ENCODE measurements around the gene GDA.
"Not testable (repeated sequence)": the region's sequence is repeated elsewhere in the genome, so short reads cannot be mapped to it uniquely, and the experiment has no call there.

GDA gene

GRCh38 chr9:72278959-72279358, 129.7 kb downstream of the GDA start:
- DNase-seq (ENCODE audit: low read depth in 2 of 2) = no peak

DNA sequence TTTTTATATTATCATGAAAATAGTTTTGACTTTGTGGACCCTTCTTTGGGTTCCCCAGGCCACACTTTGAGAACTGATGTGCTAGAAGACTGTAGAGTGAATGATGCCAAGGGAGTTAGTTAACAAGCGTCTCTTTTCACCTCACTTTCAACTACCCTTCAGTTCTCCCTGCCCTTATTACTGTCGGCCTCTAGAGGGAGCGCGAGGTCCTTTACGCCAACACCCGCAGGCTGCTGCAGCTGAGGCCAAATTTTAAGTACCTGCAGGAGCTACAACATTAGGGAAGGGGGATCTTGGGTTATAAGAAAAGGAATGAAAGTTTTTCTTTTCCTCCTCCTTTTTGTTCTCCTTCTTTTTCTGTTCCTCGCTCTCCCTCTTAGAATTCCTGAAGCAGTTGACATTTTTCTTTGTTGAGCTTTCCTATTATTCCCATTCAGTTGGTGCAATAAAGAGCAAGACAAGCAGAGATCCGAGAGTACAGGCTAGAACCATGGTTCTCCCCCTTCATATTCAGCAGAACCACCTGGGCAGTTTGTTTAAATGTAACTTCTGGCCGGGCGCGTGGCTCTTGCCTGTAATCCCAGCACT, 131.8 kb downstream of the GDA start:
- DNase-seq (ENCODE audit: low read depth in 2 of 2) = peak; percentile 33 to 39

GRCh38 chr9:72289401-72289800, 140.2 kb downstream of the GDA start:
- no peak for DNase-seq (ENCODE audit: low read depth in 2 of 2)

- no peak for DNase-seq (ENCODE audit: low read depth in 2 of 2)
Observed at GRCh38 chr9:72290311-72290710, 141.1 kb downstream of the GDA start.

DNA sequence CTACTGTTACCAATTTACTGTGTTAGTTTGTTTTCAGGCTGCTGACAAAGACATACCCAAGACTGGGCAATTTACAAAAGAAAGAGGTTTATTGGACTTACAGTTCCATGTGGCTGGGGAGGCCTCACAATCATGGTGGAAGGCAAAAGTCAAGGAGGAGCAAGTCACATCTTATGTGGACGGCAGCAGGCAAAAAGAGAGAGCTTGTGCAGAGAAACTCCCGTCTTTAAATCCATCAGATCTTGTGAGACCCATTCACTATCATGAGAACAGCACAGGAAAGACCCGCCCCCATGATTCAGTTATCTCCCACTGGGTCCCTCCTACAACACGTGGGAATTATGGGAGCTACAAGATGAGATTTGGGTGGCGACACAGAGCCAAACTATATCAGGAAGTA, 142.3 kb downstream of the GDA start:
- not testable (repeated sequence) for DNase-seq (ENCODE audit: low read depth in 2 of 2)

DNA sequence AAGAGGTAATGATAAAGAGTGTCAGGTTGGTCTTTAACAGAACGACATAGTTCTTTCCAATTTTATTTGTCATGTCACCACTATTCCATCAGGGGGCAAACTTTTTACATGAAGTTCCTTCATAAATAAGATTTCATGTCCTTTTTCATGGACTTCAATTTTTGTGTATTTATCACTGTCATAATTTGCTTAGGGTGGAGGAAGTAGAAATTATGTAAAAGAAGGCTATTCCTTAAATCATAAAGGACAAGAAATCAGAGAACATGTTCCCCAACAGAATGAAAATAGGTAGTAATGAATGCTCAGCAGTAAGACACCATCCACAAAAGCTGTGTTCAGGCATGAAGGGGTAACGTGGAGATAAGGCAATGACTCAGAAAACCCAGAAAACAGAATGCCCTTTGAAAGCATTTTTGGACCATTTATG, 143.0 kb downstream of the GDA start:
- DNase-seq (ENCODE audit: low read depth in 2 of 2) = no peak

DNA sequence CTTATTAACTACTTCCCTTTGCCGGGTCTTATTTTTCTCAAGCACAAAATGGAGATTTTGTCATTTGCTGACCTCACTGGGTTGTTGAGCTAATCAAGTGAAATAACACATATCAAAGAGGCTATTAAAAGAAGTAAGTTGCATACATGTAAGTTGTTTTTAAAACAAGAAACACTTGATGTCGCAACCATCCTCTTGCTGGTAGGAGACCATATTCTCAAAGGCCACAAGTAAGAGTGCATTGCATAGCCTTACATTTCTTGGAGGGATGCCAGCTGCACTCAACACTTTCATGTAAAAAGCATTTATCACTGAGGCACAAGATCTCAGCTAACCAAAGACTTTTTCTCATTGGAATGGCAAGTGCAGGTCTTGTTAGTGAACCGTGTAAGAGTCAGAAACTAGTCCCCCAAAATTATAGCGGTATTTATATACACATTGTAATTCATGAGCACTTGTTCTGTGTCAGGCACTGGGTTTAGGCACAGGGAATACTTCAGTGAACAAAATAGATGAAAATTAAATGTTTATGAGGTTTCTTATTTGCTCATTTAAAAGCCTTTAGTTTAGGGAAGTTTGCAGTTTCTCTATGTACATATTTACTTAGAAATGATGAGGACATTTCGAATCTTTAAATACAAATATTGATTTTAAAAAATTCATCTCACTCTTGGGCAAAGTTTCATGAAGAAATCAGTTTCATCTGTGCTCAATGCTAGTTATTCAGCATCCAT, 143.8 kb downstream of the GDA start:
- DNase-seq (ENCODE audit: low read depth in 2 of 2) = no peak

DNA sequence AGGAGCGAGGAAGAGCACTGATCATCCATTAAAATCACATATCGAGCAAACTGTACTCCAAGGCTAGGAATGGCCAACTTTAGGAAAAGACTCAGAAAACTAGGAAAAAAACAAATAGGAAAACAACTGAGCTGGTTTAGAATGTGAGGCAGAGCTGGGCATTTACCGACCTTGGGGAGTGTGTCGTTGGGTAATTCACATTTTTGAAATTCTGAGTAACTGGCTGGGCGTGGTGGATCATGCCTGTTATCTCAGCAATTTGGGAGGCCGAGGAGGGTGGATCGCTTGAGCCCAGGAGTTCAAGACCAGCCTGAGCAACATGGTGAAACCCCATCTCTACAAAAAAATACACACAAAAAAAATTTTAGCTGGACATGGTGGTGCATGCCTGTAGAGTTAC, 145.7 kb downstream of the GDA start:
- DNase-seq (ENCODE audit: low read depth in 2 of 2) = no peak

DNA sequence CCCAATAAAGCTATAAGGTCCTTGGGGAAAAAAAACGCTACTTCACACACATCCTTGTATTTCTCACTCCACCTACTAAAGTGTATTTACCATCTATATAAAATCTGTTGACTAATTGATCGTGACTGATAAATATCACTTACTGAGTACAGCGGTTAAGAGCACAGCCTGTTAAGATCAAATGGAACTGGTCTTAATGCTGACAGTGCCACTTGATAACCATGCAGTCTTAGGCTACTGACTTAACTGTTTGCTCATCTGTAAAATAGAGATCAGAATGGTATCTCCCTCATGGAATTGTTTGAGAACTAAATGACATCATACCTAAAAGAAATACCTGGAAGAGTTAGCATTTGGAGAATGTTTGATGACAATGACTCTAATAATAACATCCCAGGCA, 148.3 kb downstream of the GDA start:
- DNase-seq (ENCODE audit: low read depth in 2 of 2) = no peak

DNA sequence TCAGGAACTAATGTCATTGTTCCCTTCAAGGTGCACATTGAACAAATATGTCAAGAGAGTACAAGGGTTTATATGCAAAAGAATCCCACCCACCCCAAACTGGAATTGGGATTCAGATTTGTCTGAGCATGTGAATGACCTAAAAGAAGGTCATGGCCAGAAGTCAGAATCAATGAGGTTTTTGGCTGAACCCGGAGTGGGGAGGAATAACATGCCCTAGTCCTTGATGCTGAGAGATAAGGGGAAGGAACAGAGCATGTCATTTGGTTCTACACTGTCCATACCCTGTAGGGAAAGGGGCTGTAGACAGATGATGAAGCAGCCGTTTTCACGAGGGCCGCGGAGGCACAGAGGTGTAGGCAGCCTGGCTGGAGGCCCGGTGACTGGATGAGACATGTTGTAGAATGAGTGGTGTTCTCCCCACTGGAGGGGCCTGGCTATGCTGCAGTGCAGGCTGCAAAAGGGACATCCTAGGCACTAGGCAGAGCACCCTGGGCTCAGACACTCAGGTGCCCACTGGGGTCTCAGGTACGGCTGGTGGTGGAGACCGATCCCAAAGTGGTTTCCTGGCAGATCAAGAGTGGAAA, 149.9 kb downstream of the GDA start:
- DNase-seq (ENCODE audit: low read depth in 2 of 2) = no peak

- no peak for DNase-seq (ENCODE audit: low read depth in 2 of 2)
Observed at GRCh38 chr9:72300873-72301272, 151.6 kb downstream of the GDA start.
